Smooth muscle cell (in vitro differentiated cells): ENCODE results near the gene PUS7L. TPM values are rescaled to one million over a fixed set of nuclear protein-coding genes. Genes with fewer than 3 reads are reported as not detected.
A peak's percentile ranks its signal among the peaks of the same experiment; 100 is the strongest.

Experiments
- DNase-seq: peaks from one replicate; lab custom pipeline; 2025; ENCODE audit not compliant: unreplicated experiment; lab: John Stamatoyannopoulos, UW
- H2AFZ ChIP-seq: fragments of 200-600 bp; sonication (generic); 2 replicates; pipeline ENCODE4 v1.6.0; 2016; ENCODE audit warnings: antibody characterized with exemption, low read depth, mild to moderate bottlenecking
- H3F3A ChIP-seq: fragments of 200-600 bp; sonication (generic); 2 replicates; pipeline ENCODE4 v1.6.0; 2017; ENCODE audit warnings: antibody characterized with exemption, low read depth
- H3K27ac ChIP-seq: fragments of 200-600 bp; sonication (generic); 2 replicates; pipeline ENCODE4 v1.5.1; 2016; ENCODE audit warnings: low read depth, mild to moderate bottlenecking
- H3K27me3 ChIP-seq: fragments of 200-600 bp; sonication (generic); 2 replicates; pipeline ENCODE4 v1.6.1; 2016; ENCODE audit warnings: low read depth, mild to moderate bottlenecking
- H3K36me3 ChIP-seq: fragments of 200-600 bp; sonication (generic); 2 replicates; pipeline ENCODE4 v1.5.1; 2016; ENCODE audit warnings: low read depth
- H3K4me1 ChIP-seq: fragments of 200-600 bp; sonication (generic); 2 replicates; pipeline ENCODE4 v1.5.1; 2016; ENCODE audit warnings: low read depth
- H3K4me2 ChIP-seq: fragments of 200-600 bp; sonication (generic); 2 replicates; pipeline ENCODE4 v1.6.0; 2016; ENCODE audit warnings: mild to moderate bottlenecking
- H3K4me3 ChIP-seq: fragments of 200-600 bp; sonication (generic); 2 replicates; pipeline ENCODE4 v1.5.1; 2016; ENCODE audit warnings: mild to moderate bottlenecking
- H3K79me2 ChIP-seq: fragments of 200-600 bp; sonication (generic); 2 replicates; pipeline ENCODE4 v1.6.0; 2016; ENCODE audit warnings: low read depth, mild to moderate bottlenecking
- H3K9ac ChIP-seq: fragments of 200-600 bp; sonication (generic); 2 replicates; pipeline ENCODE4 v1.6.0; 2016; ENCODE audit warnings: low read depth
- H3K9me3 ChIP-seq: fragments of 200-600 bp; sonication (generic); replicated peaks from 2 replicates; pipeline ENCODE4 v1.5.1; 2016; ENCODE audit warnings: low read depth
- H4K20me1 ChIP-seq: fragments of 200-600 bp; sonication (generic); 2 replicates; pipeline ENCODE4 v1.6.0; 2016; ENCODE audit warnings: low read depth
- WGBS: methylation state at CpG from one replicate; pipeline ENCODE4 v1.1.7; 2016; ENCODE audit warnings: low lambda C conversion rate; 5-methylcytosine and 5-hydroxymethylcytosine counted together
- polyA plus RNA-seq: library from polyadenylated mRNA; unstranded; fragments of >200 nt; fragmentation: Nextera tagmentation; extraction: Ambion mirVana; gene quantifications from 2 replicates; pipeline ENCODE4 v1.2.1, GENCODE V29; 2016
- total RNA-seq: library from RNA; depleted of rRNA; stranded (reverse); fragments of >200 nt; gene quantifications from 2 replicates; pipeline ENCODE4 v1.2.3, GENCODE V29; 2014
- TF ChIP-seq, protein P1 (sequence below): fragments of 200-600 bp; sonication (generic); IDR thresholded peaks from 2 replicates; pipeline ENCODE4 v1.5.1; 2017; ENCODE audit warnings: borderline replicate concordance, mild to moderate bottlenecking, antibody characterized with exemption; ENCODE audit not compliant: insufficient read depth, poor library complexity, severe bottlenecking

PUS7L gene
- total and polyA plus RNA-seq, 2 experiments from 2014 or later: 16.9 to 24.3 TPM

DNA sequence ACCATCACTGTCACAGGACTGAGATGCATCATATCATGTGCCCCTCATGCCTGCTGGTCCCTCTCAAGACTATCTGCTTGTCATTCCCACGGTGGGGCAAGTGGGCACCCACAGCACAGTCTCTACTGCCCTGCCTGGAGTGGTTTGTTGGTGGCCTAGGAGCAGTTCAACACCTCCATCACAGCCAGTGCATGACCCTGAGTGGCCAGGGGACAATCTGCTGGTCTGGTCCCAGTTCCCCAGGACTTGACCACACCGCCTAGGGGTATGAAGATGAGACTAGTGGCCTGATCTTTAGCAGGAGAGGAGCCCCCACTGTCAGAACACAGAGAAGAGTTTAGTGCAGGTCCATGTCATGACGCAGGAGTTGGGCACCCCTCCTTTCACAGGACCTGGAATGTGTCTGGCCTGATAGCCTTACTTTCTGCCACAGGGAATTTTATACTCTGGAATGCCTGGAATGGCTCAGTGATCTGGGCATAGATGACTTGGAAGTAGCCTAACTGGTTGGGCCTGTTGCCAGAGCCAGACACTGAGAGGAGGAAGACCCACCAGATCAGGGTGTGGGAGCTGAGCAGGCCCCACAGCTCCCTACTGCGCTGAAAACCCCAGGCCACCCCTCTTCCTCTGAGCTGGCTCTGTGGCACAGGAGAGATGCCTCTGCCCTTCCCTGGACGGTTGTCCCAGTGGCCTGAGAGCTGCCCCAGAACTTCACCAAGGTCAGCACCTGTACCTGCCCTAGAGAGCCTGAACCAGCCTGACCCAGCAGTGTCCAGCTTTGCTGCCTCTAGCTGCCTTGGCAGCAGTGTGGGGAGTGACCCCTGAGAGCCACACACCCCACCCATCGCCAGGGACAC lies 83.3 kb downstream of the PUS7L start:
- H3K4me2 ChIP-seq: no peak overlapping the region
- no peak overlapping the region for H3K9ac ChIP-seq
- TF ChIP-seq, protein P1, sequence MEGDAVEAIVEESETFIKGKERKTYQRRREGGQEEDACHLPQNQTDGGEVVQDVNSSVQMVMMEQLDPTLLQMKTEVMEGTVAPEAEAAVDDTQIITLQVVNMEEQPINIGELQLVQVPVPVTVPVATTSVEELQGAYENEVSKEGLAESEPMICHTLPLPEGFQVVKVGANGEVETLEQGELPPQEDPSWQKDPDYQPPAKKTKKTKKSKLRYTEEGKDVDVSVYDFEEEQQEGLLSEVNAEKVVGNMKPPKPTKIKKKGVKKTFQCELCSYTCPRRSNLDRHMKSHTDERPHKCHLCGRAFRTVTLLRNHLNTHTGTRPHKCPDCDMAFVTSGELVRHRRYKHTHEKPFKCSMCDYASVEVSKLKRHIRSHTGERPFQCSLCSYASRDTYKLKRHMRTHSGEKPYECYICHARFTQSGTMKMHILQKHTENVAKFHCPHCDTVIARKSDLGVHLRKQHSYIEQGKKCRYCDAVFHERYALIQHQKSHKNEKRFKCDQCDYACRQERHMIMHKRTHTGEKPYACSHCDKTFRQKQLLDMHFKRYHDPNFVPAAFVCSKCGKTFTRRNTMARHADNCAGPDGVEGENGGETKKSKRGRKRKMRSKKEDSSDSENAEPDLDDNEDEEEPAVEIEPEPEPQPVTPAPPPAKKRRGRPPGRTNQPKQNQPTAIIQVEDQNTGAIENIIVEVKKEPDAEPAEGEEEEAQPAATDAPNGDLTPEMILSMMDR: no peak
- no peaks in the 10 kb centered on the region for H3K4me1 ChIP-seq
- no peaks in the 10 kb centered on the region for H3K27me3 ChIP-seq
- no peaks in the 10 kb centered on the region for H3K36me3 ChIP-seq
- no peaks in the 10 kb centered on the region for H3K9me3 ChIP-seq
- H3K4me3 ChIP-seq: no peak overlapping the region
- no peak for DNase-seq
- H2AFZ ChIP-seq: no peak overlapping the region
- WGBS: 84% methylated on average over 6 of the region's 6 CpGs
- no peaks in the 10 kb centered on the region for H3F3A ChIP-seq
- H3K27ac ChIP-seq: peak overlapping the region; percentile 42
- H4K20me1 ChIP-seq: no peaks in the 10 kb centered on the region
- no peaks in the 10 kb centered on the region for H3K79me2 ChIP-seq

DNA sequence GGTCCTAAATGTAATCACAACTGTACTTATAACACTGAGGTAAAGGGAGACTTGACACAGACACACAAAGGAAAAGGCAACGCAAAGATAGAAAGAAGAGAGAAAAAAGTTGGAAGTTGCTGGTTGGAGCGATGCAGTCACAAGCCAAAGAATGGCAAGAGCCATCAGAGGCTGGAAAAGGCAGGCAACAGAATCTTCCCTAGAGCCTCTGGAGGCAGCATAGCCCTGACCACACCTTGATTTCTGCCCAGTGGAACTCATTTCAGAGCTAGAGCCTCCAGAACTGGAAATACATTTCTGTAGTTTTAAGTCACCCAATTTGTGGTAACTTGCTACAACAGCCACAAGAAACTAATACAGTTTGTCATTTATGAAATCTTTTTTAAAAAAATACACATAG lies 89.2 kb downstream of the PUS7L start:
- Histone ChIP-seq H3K27ac (no peak overlapping the region), H2AFZ (no peak overlapping the region), H3K4me2 (no peak overlapping the region), H3K9me3 (no peaks in the 10 kb centered on the region), H3K4me3 (no peak overlapping the region), H3K27me3 (no peaks in the 10 kb centered on the region), H3F3A (no peaks in the 10 kb centered on the region), H4K20me1 (no peaks in the 10 kb centered on the region), H3K4me1 (no peaks in the 10 kb centered on the region), H3K79me2 (no peaks in the 10 kb centered on the region), H3K9ac (no peak overlapping the region), H3K36me3 (no peaks in the 10 kb centered on the region)
- DNase-seq: no peak
- TF ChIP-seq, protein P1: no peak
- WGBS: 72% methylated on average over 2 of the region's 2 CpGs

Other genes starting within 250 kb of the PUS7L start
- 4.2 and 5.5 TPM in 2 replicates for gene ADAMTS20, start 206.6 kb downstream of the PUS7L start, total RNA-seq
- gene ADAMTS20, start 206.6 kb downstream of the PUS7L start, polyA plus RNA-seq: 1.4 and 1.5 TPM in 2 replicates
- gene IRAK4, start 161 bp upstream of the PUS7L start, total RNA-seq: 22.5 and 42.8 TPM in 2 replicates
- gene IRAK4, start 161 bp upstream of the PUS7L start, polyA plus RNA-seq: 7.0 and 9.2 TPM in 2 replicates
- 136 and 151 TPM in 2 replicates for gene TWF1, start 47.5 kb upstream of the PUS7L start, total RNA-seq
- 51.8 and 60.1 TPM in 2 replicates for gene TWF1, start 47.5 kb upstream of the PUS7L start, polyA plus RNA-seq
- gene TMEM117, start 77.3 kb upstream of the PUS7L start, total RNA-seq: 35.2 and 38.9 TPM in 2 replicates
- gene TMEM117, start 77.3 kb upstream of the PUS7L start, polyA plus RNA-seq: 12.9 and 13.0 TPM in 2 replicates